Measurements from ENCODE around the gene COMMD10.
"Not testable (repeated sequence)": the region's sequence is repeated elsewhere in the genome, so short reads cannot be mapped to it uniquely, and the experiment has no call there.

The COMMD10 gene
- long read RNA-seq, donor 1, transcript COMMD10-201 (7 exons, 1,469 nt) = major isoform, 32 of 41 reads
- long read RNA-seq, donor 1, partial matches to known transcripts = 9 of 41 reads
- long read RNA-seq, donor 1, other reads (novel, unspliced or antisense) = 0 of 41 reads
- long read RNA-seq, donor 2, transcript COMMD10-201 (7 exons, 1,469 nt) = major isoform, 18 of 18 reads
- long read RNA-seq, donor 2, partial matches to known transcripts = 0 of 18 reads
- long read RNA-seq, donor 2, other reads (novel, unspliced or antisense) = 0 of 18 reads
- long read RNA-seq, donor 3, transcript COMMD10-201 (7 exons, 1,469 nt) = major isoform, 10 of 11 reads
- long read RNA-seq, donor 3, partial matches to known transcripts = 0 of 11 reads
- long read RNA-seq, donor 3, other reads (novel, unspliced or antisense) = 0 of 11 reads
- long read RNA-seq, donor 4, transcript COMMD10-201 (7 exons, 1,469 nt) = major isoform, 16 of 22 reads
- long read RNA-seq, donor 4, partial matches to known transcripts = 6 of 22 reads
- long read RNA-seq, donor 4, other reads (novel, unspliced or antisense) = 0 of 22 reads
- long read RNA-seq, donor 5, transcript COMMD10-201 (7 exons, 1,469 nt) = major isoform, 23 of 37 reads
- long read RNA-seq, donor 5, partial matches to known transcripts = 14 of 37 reads
- long read RNA-seq, donor 5, other reads (novel, unspliced or antisense) = 0 of 37 reads
- long read RNA-seq, donor 6, transcript COMMD10-201 (7 exons, 1,469 nt) = major isoform, 16 of 18 reads
- long read RNA-seq, donor 6, partial matches to known transcripts = 0 of 18 reads
- long read RNA-seq, donor 6, other reads (novel, unspliced or antisense) = 0 of 18 reads
- long read RNA-seq, donor 7, transcript COMMD10-201 (7 exons, 1,469 nt) = major isoform, 33 of 59 reads
- long read RNA-seq, donor 7, partial matches to known transcripts = 25 of 59 reads
- long read RNA-seq, donor 7, other reads (novel, unspliced or antisense) = 0 of 59 reads
- long read RNA-seq, donor 8, transcript COMMD10-201 (7 exons, 1,469 nt) = major isoform, 17 of 23 reads
- long read RNA-seq, donor 8, partial matches to known transcripts = 5 of 23 reads
- long read RNA-seq, donor 8, other reads (novel, unspliced or antisense) = 0 of 23 reads

DNA sequence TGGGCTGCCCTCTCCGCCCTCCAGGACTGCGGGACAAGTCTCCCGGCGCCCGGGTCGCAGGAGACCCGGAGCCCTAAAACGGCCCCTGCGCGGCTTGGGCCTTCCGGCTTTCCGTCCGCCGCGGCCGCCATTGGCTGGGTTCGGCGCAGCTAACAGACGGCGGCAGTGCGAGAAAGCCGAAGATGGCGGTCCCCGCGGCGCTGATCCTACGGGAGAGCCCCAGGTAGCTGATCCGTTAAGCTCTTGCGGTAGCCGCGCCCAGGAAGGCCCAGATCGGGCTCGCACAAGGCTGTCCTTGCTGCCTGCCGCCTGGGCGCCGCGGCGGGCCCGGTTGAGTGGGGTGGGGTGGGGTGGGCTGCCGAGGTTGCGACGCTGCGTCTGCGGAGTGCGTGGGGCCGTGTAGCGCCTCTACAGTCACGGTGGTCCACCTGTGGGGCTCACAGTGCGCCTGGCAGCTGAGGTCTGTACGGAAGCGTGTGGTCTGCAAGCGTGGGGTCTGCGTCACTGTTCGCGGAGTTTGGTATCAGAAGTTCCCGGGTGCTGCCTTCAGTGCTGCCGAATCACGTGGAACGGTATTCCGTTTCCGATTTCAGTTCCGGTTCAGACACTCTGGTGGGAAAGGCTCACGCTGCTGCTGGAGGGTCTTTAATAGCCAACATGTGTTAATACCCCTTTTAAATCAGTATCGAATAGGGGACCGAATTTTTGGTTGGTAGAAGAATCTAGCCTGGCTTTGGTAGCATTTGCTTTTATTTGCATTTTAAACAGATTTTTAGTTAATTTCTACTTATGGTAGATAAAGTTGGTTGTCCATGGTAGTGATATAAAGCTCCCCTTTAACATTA, at the start of gene COMMD10:
TSS of gene COMMD10 (plus strand) at position 155 of the 845 bp plus-strand sequence.
- peak; percentile 95 for DNase-seq

DNA sequence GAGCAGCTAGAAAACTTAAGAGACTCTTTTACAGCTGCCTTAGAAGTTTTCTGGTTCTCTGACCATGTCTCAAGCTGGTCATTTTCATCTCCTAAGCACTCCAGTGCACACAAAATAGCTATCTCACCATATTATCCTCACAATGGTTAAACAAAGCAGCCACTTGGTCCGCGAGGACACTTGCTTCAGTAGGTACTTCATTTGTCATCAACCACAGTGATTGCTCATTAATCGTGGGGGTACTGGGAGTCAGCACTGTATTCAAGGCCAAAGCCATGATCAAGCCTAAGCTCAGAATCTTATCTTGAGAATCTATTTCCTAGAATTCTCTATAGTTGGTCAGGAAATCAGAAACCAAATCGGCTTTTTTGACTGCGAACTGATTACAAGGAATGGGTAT, 49.7 kb upstream of the COMMD10 start:
- no peak for DNase-seq

DNA sequence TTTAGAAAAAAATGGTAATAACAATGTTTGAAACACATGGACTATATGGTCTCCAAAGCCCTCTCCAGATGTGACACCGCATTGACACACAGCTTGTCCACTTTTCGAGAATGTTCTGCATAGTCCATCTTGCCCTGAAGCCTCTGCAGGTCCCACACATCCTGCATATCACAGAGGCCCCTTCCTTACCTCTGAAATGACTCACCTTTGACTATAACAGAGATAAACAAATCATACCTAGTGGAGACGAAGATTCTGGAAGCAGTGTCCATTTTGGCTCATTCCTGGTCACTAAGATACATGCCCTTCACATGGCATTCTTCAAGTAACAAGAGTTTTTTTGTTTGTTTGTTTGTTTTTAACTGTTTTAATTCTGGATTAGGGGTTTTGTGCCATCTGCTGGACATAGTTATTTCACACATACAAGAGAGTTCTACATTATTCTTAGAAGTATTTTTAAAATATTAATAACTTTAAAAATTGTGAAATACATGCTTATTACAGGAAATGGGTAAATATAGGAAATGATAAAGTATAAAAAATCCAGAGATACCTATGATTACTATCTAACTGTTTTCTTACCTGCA, 47.5 kb upstream of the COMMD10 start:
- no peak for DNase-seq

DNA sequence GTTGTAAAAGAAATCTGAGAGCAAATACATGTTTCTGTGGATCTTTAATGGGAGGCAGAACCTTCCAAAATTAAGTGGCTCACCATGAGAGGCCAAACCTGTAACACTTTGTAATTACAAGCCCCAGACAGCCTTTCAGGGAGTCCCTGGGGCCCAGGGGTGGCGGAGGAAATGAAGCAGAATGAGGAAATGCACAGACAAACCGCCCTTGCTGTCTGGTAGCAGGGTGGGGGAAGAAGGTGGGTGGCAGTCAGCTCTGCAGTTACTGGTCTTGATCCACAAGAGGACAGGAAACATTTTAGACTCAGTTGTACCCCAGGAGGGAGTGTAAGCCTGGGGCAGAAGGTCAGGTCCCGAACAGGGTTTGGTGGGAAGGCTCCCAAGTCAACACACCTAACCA, 46.0 kb upstream of the COMMD10 start:
- DNase-seq = no peak

DNA sequence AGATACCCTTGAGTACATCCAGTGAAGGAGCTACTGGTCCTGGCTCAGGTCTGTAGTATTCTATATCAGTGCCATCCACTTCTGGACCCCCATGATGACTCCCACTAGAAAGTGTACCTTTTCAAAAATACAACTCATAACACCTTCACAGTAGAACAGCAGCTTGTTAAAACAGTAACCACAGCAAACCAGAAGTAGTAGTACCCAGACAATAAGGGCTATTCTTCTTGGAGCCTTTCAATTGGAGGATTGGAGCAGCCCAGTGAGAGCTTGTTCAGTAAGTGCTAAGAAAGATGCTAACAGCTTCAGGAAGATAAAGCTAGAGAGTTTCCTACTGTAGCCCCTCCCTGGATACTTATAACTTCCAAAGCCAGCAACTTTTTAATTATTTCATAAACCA, 42.5 kb upstream of the COMMD10 start:
- no peak for DNase-seq

DNA sequence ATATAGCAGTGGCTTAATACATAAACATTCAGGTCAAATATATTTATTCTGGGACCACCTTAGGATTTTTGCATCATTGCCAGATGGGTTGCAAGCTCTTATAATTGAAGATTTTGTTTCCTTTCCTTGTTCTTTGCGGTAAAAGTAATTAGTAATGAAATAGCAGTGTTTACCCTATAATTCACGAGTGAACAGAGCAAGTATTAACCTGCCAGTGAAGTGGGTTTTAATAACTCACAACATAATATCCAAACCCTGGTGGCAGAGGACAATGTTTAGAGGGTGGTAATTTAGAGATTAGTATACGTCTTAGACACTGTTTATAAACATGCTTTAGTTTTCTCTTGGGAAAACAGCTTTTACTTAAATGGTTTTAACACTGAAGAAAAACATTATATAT, 40.8 kb upstream of the COMMD10 start:
- no peak for DNase-seq

DNA sequence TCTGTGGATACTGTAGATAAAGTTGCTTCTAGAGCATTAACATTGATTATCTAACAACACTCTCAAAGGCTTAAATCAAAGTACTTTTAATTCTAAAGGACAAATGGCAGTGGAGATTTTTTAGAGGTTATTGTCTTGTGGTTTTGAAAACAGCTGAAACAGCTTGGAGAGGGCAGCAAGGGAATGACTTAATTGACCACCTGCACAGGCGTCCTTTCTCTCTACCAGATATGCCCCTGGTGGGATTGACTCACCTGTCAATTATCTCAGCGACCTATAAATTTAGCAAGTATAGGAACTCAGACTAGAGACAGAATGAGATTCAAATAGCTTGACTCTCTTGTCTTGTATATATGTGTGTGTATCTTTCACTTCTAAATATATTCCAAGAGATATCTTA, 39.0 kb upstream of the COMMD10 start:
- DNase-seq = no peak

DNA sequence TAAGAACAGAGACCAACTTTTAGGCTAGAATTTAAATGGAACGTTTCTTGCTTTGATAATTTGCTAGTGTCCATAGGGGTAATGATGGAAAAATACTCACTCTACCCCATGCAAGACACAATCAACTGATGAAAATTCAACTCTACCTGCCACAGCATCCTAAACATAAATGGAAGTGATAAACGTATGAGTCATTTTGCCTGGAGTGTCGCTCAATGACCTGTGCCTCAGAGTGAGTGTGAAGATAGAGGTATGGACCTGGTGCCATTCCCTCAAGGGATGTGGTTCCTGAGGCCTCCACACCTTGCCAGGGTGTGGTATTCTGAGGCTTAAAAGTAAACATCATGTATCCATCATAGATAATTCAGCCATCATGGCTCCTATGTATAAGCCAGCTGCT, 38.6 kb upstream of the COMMD10 start:
- no peak for DNase-seq

DNA sequence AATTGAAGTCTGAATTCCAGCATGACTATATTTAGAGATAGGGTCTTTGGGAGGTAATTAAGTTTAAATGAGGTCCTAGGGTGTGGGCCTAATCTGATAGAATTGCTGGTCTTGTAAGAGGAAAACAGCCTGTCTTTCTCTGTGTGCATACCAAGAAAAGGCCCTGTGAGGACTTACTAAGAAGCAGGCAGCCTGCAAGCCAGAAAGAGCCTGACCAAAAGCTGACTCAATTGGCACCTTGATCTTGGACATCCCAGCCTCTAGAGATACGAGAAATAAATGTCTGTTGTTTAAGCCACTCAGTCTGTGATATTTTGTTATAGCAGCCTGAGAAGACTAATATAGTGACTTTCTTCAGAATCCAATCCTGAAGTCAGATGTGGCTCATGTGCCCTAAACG, 38.0 kb upstream of the COMMD10 start:
- DNase-seq = no peak

DNA sequence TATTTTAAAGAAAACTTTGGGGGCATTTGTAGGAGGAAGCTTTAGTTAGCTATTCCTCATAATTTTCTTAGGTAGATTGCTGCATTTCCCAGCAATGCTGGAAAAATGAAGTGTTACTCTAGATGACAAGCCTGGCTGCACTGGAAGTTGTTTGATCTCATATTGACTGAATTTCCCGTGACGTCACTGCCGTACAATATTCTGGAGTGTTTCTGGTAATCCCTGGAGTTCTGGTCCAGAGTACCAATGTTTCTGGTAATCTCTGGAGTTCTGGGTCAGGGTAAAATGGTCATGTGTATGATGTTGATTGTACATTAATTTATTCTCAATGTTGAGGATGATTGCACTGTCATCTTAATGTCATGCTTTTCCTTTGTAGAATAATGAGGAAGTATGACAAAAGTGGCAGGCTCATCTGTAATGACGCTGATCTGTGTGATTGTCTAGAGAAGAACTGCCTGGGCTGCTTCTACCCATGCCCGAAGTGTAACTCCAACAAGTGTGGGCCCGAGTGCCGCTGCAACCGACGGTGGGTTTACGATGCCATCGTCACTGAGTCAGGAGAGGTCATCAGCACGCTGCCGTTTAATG, 26.4 kb upstream of the COMMD10 start:
- DNase-seq = no peak

DNA sequence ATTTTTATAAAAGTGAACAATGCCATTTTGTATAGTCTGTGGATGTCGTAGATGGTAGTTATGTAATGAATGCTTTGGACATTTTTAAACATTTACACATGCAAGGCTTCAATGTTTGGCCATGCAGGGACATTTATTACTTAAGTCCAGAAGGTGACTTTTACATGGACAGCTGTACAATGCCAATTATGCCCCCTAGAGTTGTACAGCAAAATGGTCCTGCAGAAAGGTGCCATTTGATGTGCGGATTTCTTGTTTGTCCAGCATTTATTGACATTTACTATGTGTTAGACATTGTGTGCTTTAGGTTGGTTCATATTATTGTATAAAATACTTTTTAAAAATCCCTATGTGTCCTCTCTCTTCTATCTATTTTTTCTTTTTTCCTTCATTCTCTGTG, 22.5 kb upstream of the COMMD10 start:
- no peak for DNase-seq

DNA sequence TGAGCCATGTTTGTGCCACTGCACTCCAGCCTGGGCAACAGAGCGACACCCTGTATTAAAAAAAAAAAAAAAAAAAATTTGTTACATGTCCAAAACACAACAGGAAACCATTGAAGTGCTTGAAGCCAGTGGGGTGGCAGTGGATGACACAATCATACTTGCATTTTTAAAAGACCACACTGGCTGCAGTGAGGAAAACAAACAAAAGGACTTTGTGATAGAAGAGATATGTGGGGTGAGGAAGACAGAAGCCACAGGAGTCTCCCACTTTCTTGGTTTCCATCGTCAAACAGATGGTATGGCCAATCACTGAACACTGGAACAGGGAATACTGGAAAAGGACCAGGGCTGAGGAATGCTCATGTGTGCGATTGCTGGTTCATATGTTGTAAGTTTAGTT, 20.9 kb upstream of the COMMD10 start:
- DNase-seq = no peak

DNA sequence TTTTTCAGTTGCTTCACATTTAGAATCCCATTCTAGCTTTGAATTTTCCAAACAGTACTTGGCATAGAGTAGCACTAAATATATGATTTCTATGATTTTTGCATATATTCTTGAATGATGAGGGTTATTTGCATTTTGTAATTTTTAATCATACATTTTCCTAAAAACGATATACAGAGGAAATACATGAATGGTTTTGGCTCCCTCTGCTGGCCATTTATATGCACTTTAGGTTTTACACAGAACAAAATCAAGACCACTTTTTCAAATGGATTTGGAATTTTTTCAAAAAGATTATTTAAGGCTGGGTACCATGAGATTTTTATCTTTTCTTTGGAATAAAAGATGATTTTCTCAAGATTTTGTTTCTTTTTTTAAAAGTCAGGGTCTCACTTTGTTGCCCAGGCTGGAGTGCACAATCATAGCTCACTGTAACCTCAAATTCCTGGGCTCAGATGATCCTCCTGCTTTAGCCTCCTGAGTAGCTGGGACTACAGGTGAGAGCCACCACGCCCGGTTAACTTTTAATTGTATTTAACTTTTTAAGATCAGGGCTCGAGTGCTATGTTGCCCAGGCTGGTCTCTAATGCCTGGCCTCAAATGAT, 16.7 kb upstream of the COMMD10 start:
- peak; percentile 14 for DNase-seq

DNA sequence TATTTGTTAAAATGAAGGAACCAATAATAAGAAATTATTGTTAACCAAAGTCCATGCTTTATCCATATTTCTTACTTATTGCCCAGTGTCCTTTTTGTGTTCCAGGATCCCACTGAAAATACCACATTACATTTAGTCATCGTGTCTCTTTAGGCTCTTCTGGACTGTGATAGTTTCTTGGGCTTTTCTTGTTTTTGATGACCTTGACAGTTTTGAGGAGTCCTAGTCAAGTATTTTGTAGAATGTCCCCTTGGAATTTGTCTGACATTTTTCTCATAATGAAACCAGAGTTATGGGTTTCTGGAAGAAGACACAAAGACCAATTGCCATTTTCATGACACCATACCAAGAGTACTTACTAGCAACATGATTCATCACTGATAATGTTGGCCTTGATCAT, 13.6 kb upstream of the COMMD10 start:
- DNase-seq = no peak

DNA sequence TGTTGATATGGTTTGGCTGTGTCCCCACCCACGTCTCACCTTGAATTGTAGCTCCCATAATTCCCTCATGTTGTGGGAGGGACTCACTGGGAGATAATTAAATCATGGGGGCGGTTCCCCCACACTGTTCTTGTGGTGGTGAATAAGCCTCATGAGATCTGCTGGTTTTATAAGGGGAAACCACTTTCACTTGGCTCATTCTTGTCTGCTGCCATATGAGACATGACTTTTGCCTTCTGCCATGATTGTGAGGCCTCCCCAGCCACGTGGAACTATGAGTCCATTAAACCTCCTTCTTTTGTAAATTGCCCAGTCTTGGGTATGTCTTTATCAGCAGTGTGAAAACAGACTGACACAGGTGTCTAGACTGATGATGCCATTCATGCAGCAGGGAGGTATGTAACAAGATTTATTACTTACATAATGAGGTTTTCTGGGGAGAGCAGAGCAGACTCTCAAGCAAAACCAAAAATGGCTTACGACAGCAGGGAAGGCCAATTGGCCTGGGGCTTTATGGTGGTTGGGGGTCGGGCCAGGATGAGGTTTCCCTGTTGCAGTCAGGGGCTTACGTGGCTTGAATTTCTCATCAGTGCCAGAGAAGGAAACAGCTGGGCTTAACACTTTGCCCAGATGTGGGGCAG, 9.5 kb upstream of the COMMD10 start:
- DNase-seq = no peak

DNA sequence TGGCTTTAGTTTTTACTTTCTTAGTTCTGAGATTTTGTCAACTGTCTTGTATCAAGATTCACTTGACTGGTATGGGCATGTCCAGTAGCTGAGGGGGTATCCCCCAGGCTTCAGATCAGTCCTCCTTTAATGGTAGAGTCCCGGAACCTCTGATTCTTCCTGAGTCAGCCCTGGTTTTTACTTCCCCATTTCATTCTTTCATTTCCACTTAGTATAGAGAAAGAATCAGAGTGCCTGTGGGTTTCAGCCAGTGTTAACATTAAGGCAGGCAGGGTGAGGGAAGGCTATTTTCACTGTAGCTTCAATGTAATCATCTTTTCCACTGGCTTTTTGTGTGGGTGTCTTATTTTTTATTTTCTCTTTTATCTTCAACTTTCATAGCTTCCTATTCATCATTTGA, 8.3 kb upstream of the COMMD10 start:
- no peak for DNase-seq

DNA sequence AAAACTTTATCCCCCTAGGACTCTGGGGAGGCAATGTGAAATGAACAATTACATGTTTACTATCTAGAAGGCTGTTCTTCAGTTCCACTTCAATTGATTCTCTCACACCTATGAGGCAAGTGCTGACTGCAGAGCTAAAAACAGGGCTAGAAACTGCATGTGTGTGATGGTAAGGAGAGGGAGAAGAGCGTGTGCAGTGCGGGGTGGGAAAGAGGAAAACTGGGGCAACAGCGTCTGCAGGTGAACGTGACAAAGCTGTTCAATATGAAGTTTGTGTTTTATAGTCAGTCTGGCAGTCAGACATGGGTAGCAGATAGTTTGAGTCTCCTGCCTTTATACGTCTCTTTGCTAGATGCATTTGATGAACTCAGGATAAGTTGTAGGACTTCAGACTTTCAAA, 6.6 kb upstream of the COMMD10 start:
- no peak for DNase-seq

DNA sequence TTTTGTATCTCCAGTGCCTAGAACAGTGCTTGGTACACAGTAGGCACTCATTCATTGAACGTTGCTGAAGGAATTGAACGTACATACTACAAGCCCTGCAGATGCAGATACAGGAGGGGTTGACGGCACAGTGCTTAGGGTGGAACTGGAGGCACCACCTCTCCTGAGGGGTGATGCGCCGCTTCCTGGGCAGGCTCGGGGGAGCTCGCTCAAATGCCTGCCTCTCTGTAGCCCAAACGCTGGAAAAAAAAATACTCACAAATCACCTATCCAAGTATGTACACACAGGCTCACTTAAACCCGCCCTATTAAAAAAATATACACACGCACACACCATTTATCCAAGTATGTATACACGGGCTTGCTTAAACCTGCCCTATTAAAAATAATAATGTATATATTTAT, 536 bp upstream of the COMMD10 start:
- peak; percentile 54 for DNase-seq

DNA sequence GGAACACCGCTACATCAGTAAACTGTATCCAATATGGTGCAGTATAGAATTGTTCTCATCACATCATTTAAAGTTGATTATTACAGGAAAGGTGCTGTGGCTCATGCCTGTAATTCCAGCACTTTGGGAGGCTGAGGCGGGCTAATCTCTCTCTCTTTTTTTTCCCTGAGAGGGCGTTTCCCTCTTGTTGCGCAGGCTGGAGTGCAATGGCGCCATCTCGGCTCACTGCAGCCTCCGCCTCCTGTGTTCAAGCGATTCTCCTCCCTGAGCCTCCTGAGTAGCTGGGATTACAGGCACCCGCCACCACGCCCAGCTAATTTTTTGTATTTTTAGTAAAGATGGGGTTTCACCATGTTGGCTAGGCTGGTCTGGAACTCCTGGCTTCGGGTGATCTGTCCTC, 1.5 kb downstream of the COMMD10 start:
- not testable (repeated sequence) for DNase-seq

DNA sequence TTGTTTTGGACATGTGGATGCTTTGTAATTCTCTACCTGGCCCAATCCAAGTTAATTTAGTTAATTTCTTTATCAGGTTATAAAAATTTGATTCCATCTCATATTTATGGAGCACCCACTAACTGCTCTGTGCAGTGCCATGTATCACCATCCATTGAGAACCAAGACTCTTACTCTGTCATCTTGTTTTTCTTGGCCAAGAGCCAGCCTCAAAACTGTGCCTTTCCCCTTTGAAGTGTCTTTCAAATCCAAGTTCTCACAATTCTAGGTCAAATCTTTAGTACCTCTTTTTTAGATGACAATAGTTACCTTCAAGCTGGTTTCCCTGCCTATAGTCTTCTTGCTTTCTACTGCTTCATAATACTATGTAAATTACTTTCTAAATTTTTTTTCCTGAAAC, 3.2 kb downstream of the COMMD10 start:
- no peak for DNase-seq

Measured in right kidney (tissue), 9 donors.